ENCODE measurements around the gene PODXL2.
A peak's percentile ranks its signal among the peaks of the same experiment; 100 is the strongest.

Gene PODXL2

DNA sequence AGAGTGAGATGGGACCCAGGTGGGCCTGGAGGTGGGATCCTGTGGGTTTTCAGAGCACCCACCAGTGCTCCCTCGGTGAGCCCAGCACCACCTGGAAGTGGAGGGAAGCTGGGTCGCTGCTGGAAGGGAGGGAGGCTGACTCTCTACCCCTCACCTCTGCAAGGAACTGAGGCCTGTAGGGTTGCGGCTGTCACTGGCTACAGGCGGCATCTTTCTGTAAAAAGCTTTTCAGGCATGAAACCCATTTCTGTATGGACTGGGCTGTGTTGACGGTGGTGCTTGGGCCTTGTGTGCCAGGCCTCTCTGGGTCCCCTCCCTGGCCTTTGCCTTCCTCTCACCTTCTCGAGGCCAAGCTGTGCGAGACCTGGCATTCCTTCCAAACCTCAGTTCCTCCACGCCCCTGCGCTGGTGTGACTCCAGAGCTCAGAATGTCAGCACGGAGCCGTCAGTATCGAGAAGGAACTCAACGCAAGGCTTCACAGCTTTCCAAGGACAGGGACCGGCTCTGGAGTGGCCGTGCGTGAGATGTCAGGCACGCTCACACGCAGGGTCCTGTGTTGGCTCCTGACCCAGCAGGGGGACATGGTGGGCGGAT is 60.4 kb downstream of the PODXL2 start:
- Histone ChIP-seq H2BK5ac (ENCODE audit: low read depth, low read length, poor library complexity) (peak overlapping the region; percentile 33), H2BK12ac (ENCODE audit: low read length) (peak overlapping the region; percentile 91), H2AK5ac (ENCODE audit: low read length) (peak overlapping the region; percentile 95), H3K4me1 (ENCODE audit: control insufficient read depth in 1 of 2, insufficient read depth in 2 of 2, low read length in 2 of 2) (peaks cover 13 to 28% of the 10 kb centered on the region in 2 experiments), H2AFZ (ENCODE audit: insufficient read depth, low read length, poor library complexity) (peak overlapping the region; percentile 35), H3K18ac (ENCODE audit: low read length) (peak overlapping the region; percentile 92), H3K27me3 (ENCODE audit: insufficient read depth, low read length) (no peaks in the 10 kb centered on the region), H4K8ac (ENCODE audit: low read depth, low read length) (peak overlapping the region; percentile 62), H4K12ac (ENCODE audit: low read depth, low read length) (peak overlapping the region; percentile 31), H4K91ac (ENCODE audit: low read depth, low read length) (peak overlapping the region; percentile 85), H3K9me3 (ENCODE audit: insufficient read depth, low read depth, low read length) (peaks cover 2% of the 10 kb centered on the region), H2BK120ac (ENCODE audit: insufficient read depth, low read length, poor library complexity) (peak overlapping the region; percentile 81), H3K4ac (ENCODE audit: low read depth, low read length) (peak overlapping the region; percentile 34), H3K23ac (ENCODE audit: low read length) (no peak overlapping the region), H3K79me2 (ENCODE audit: control insufficient read depth, insufficient read depth, low read length, poor library complexity) (peaks cover 3% of the 10 kb centered on the region), H3K4me2 (ENCODE audit: low read length) (no peak overlapping the region), H3K14ac (ENCODE audit: low read length) (peak overlapping the region; percentile 83), H3K9ac (ENCODE audit: low read length) (no peak overlapping the region), H3K4me3 (ENCODE audit: low read depth, low read length) (no peak overlapping the region), H3K79me1 (ENCODE audit: low read length) (peaks cover 15% of the 10 kb centered on the region), H3K36me3 (ENCODE audit: control insufficient read depth in 1 of 2, insufficient read depth in 2 of 2, low read length in 2 of 2) (no peaks in the 10 kb centered on the region), H3K27ac (ENCODE audit: low read depth, low read length) (peak overlapping the region; percentile 29)
- DNase-seq, result no peak
- no CpG with 5 or more reads among the region's 19 CpGs for WGBS (ENCODE audit: extremely low coverage, insufficient coverage, insufficient read length)

DNA sequence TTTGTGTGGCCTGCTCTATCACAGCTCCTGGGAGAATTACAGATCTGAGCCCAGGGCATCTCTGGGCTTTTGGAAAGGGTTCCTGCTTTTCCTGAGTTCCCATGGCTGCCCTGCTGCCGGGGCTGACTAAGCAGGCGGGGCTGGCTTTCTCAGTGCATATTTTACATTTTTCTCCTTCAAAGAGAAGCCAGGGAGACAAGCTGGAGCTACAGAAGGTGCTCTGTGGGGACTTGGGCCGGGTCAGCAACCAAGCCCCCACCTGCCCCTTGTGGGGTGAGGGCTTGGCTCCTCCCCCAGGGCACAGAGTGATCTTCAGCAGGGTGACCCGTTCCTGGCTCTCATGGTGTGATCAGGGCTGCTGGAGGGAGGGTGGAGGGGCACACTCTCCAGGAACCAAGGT is 61.1 kb downstream of the PODXL2 start:
- WGBS (ENCODE audit: extremely low coverage, insufficient coverage, insufficient read length), result no CpG with 5 or more reads among the region's 4 CpGs
- no peak overlapping the region for H3K23ac ChIP-seq (ENCODE audit: low read length)
- H3K4me3 ChIP-seq (ENCODE audit: low read depth, low read length), result no peak overlapping the region

DNA sequence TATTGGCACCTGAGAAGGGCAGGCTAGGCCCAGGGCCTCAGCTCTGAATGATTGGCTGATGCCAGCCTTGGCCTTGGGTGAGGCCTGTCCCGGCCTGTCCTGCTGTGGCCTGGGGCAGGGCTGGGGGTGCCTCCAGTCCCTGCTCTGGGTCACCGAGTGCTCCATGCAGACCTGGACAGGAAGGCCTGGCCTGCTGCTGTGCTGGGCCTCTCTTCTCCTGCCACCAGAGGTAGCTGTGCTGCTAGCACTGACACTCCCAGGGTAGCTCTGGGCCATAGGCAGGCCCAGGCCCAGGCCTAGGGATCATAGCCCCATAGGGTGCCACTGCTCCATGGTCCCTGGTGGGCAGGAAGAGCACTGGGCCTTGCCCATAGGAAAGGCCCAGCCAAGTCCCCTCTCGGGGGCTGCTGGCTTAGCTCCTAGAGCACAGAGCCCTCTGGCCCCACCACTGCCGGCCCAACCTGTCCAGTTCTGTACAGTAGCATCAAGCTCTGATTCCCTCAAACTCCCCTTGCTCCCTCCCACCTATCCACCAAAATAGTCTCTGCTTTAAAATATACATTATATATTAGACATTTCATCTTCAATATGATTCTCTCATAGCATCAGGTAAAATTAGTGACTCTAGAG is 62.0 kb downstream of the PODXL2 start:
- Histone ChIP-seq H3K27me3 (ENCODE audit: insufficient read depth, low read length) (no peaks in the 10 kb centered on the region), H3K27ac (ENCODE audit: low read depth, low read length) (peak overlapping the region; percentile 74), H3K23ac (ENCODE audit: low read length) (no peak overlapping the region), H4K91ac (ENCODE audit: low read depth, low read length) (peak overlapping the region; percentile 71), H3K79me2 (ENCODE audit: control insufficient read depth, insufficient read depth, low read length, poor library complexity) (peaks cover 3% of the 10 kb centered on the region), H4K12ac (ENCODE audit: low read depth, low read length) (peak overlapping the region; percentile 58), H3K4ac (ENCODE audit: low read depth, low read length) (no peak overlapping the region), H3K4me3 (ENCODE audit: low read depth, low read length) (no peak overlapping the region), H2BK120ac (ENCODE audit: insufficient read depth, low read length, poor library complexity) (peak overlapping the region; percentile 43), H3K79me1 (ENCODE audit: low read length) (peaks cover 15% of the 10 kb centered on the region), H2AFZ (ENCODE audit: insufficient read depth, low read length, poor library complexity) (no peak overlapping the region), H3K36me3 (ENCODE audit: control insufficient read depth in 1 of 2, insufficient read depth in 2 of 2, low read length in 2 of 2) (no peaks in the 10 kb centered on the region), H3K4me1 (ENCODE audit: control insufficient read depth in 1 of 2, insufficient read depth in 2 of 2, low read length in 2 of 2) (peaks cover 13 to 28% of the 10 kb centered on the region in 2 experiments), H3K14ac (ENCODE audit: low read length) (peak overlapping the region; percentile 38), H3K4me2 (ENCODE audit: low read length) (no peak overlapping the region), H3K9ac (ENCODE audit: low read length) (no peak overlapping the region), H3K18ac (ENCODE audit: low read length) (peak overlapping the region; percentile 20), H2BK12ac (ENCODE audit: low read length) (peak overlapping the region; percentile 48), H2AK5ac (ENCODE audit: low read length) (no peak overlapping the region), H3K9me3 (ENCODE audit: insufficient read depth, low read depth, low read length) (peaks cover 2% of the 10 kb centered on the region), H2BK5ac (ENCODE audit: low read depth, low read length, poor library complexity) (peak overlapping the region; percentile 43), H4K8ac (ENCODE audit: low read depth, low read length) (peak overlapping the region; percentile 24)
- DNase-seq, result peak; percentile 46 to 50
- WGBS (ENCODE audit: extremely low coverage, insufficient coverage, insufficient read length), result no CpG with 5 or more reads among the region's 4 CpGs

More for the DNA sequence above, 61.1 kb downstream of the PODXL2 start:
- Histone ChIP-seq H3K79me1 (ENCODE audit: low read length) (peaks cover 15% of the 10 kb centered on the region), H3K4me1 (ENCODE audit: control insufficient read depth in 1 of 2, insufficient read depth in 2 of 2, low read length in 2 of 2) (peaks cover 13 to 28% of the 10 kb centered on the region in 2 experiments), H4K8ac (ENCODE audit: low read depth, low read length) (peak overlapping the region; percentile 39), H3K27me3 (ENCODE audit: insufficient read depth, low read length) (no peaks in the 10 kb centered on the region), H3K4me2 (ENCODE audit: low read length) (peak overlapping the region; percentile 5), H2BK5ac (ENCODE audit: low read depth, low read length, poor library complexity) (peak overlapping the region; percentile 43), H3K27ac (ENCODE audit: low read depth, low read length) (peak overlapping the region; percentile 74), H3K14ac (ENCODE audit: low read length) (peak overlapping the region; percentile 21), H2AK5ac (ENCODE audit: low read length) (peak overlapping the region; percentile 38), H2BK120ac (ENCODE audit: insufficient read depth, low read length, poor library complexity) (peak overlapping the region; percentile 43), H4K91ac (ENCODE audit: low read depth, low read length) (peak overlapping the region; percentile 65), H3K4ac (ENCODE audit: low read depth, low read length) (no peak overlapping the region), H2BK12ac (ENCODE audit: low read length) (peak overlapping the region; percentile 14), H4K12ac (ENCODE audit: low read depth, low read length) (no peak overlapping the region), H2AFZ (ENCODE audit: insufficient read depth, low read length, poor library complexity) (no peak overlapping the region), H3K9ac (ENCODE audit: low read length) (no peak overlapping the region), H3K36me3 (ENCODE audit: control insufficient read depth in 1 of 2, insufficient read depth in 2 of 2, low read length in 2 of 2) (no peaks in the 10 kb centered on the region), H3K18ac (ENCODE audit: low read length) (peak overlapping the region; percentile 20), H3K9me3 (ENCODE audit: insufficient read depth, low read depth, low read length) (peaks cover 2% of the 10 kb centered on the region), H3K79me2 (ENCODE audit: control insufficient read depth, insufficient read depth, low read length, poor library complexity) (peaks cover 3% of the 10 kb centered on the region)
- peak; percentile 35 to 67 for DNase-seq

DNA sequence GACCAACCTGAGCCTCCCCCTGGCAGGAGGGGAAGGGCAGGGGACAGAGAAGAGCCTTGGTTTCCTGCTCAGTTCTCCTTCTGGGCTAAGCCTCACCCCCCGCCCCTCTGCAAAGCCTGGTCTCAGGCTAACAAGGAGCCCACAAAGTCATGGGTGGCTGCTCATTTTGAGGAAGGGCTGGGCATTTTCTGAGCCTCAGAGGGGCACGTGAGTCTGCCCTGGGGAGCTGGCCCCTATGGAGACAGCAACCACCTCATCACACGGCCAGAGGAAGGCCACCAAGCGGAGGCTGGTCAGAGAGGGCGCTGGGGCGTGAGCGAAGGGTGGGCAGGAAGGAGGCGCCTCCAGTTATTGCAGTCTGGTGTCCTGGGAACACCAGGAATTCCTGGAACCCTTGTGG is 62.5 kb downstream of the PODXL2 start:
- Histone ChIP-seq H3K23ac (ENCODE audit: low read length) (no peak overlapping the region), H2BK5ac (ENCODE audit: low read depth, low read length, poor library complexity) (no peak overlapping the region), H3K4me1 (ENCODE audit: control insufficient read depth in 1 of 2, insufficient read depth in 2 of 2, low read length in 2 of 2) (peaks cover 13 to 28% of the 10 kb centered on the region in 2 experiments), H3K4ac (ENCODE audit: low read depth, low read length) (no peak overlapping the region), H3K18ac (ENCODE audit: low read length) (no peak overlapping the region), H4K12ac (ENCODE audit: low read depth, low read length) (no peak overlapping the region), H3K4me2 (ENCODE audit: low read length) (no peak overlapping the region), H3K27ac (ENCODE audit: low read depth, low read length) (no peak overlapping the region), H3K36me3 (ENCODE audit: control insufficient read depth in 1 of 2, insufficient read depth in 2 of 2, low read length in 2 of 2) (no peaks in the 10 kb centered on the region), H3K9me3 (ENCODE audit: insufficient read depth, low read depth, low read length) (peaks cover 2% of the 10 kb centered on the region), H3K4me3 (ENCODE audit: low read depth, low read length) (no peak overlapping the region), H2BK120ac (ENCODE audit: insufficient read depth, low read length, poor library complexity) (peak overlapping the region; percentile 14), H2BK12ac (ENCODE audit: low read length) (peak overlapping the region; percentile 48), H3K79me1 (ENCODE audit: low read length) (peaks cover 15% of the 10 kb centered on the region), H3K9ac (ENCODE audit: low read length) (no peak overlapping the region), H2AK5ac (ENCODE audit: low read length) (peak overlapping the region; percentile 18), H3K27me3 (ENCODE audit: insufficient read depth, low read length) (no peaks in the 10 kb centered on the region), H4K91ac (ENCODE audit: low read depth, low read length) (peak overlapping the region; percentile 71), H3K79me2 (ENCODE audit: control insufficient read depth, insufficient read depth, low read length, poor library complexity) (peaks cover 3% of the 10 kb centered on the region), H4K8ac (ENCODE audit: low read depth, low read length) (peak overlapping the region; percentile 30), H2AFZ (ENCODE audit: insufficient read depth, low read length, poor library complexity) (peak overlapping the region; percentile 10), H3K14ac (ENCODE audit: low read length) (peak overlapping the region; percentile 38)
- no CpG with 5 or more reads among the region's 8 CpGs for WGBS (ENCODE audit: extremely low coverage, insufficient coverage, insufficient read length)
- no peak for DNase-seq

Data from trophoblast cell (in vitro differentiated cells and primary cell).